ENCODE data around the gene TADA1.
"Not testable (repeated sequence)": the region's sequence is repeated elsewhere in the genome, so short reads cannot be mapped to it uniquely, and the experiment has no call there.

DNA sequence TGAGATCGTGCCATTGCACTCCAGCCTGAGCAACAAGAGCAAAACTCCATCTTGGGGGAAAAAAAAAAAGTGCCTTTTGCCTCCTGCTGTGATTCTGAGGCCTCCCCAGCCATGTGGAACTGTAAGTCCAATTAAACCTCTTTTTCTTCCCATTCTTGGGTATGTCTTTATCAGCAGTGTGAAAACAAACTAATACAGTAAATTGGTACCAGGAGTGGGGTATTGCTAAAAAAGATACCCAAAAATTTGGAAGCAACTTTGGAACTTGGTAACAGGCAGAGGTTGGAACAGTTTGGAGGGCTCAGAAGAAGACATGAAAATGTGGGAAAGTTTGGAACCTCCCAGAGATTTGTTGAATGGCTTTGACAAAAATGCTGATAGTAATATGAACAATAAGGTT lies 46.3 kb downstream of the TADA1 start:
- TF ChIP-seq, protein P1, sequence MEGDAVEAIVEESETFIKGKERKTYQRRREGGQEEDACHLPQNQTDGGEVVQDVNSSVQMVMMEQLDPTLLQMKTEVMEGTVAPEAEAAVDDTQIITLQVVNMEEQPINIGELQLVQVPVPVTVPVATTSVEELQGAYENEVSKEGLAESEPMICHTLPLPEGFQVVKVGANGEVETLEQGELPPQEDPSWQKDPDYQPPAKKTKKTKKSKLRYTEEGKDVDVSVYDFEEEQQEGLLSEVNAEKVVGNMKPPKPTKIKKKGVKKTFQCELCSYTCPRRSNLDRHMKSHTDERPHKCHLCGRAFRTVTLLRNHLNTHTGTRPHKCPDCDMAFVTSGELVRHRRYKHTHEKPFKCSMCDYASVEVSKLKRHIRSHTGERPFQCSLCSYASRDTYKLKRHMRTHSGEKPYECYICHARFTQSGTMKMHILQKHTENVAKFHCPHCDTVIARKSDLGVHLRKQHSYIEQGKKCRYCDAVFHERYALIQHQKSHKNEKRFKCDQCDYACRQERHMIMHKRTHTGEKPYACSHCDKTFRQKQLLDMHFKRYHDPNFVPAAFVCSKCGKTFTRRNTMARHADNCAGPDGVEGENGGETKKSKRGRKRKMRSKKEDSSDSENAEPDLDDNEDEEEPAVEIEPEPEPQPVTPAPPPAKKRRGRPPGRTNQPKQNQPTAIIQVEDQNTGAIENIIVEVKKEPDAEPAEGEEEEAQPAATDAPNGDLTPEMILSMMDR (conservative IDR thresholded peaks at IDR 0.05 in 1 of 2, IDR thresholded peaks at IDR 0.05 in 1 of 2; ENCODE audit: extremely low read depth in 1 of 2, insufficient read depth in 1 of 2, low read depth in 1 of 2, low read length in 2 of 2) = not testable (repeated sequence)
- TF ChIP-seq EZH2 (IDR thresholded peaks at IDR 0.05; ENCODE audit: borderline replicate concordance, low read length) = not testable (repeated sequence)
